ENCODE data around the gene SLC26A1. TPM values are rescaled to one million over a fixed set of nuclear protein-coding genes. Genes with fewer than 3 reads are reported as not detected.

Gene SLC26A1
- total and polyA plus RNA-seq, 2 of the 13 experiments (the other 11 are each of a cell fraction or from before 2014, with no cell fraction given), result 5.4 to 22.9 TPM

DNA sequence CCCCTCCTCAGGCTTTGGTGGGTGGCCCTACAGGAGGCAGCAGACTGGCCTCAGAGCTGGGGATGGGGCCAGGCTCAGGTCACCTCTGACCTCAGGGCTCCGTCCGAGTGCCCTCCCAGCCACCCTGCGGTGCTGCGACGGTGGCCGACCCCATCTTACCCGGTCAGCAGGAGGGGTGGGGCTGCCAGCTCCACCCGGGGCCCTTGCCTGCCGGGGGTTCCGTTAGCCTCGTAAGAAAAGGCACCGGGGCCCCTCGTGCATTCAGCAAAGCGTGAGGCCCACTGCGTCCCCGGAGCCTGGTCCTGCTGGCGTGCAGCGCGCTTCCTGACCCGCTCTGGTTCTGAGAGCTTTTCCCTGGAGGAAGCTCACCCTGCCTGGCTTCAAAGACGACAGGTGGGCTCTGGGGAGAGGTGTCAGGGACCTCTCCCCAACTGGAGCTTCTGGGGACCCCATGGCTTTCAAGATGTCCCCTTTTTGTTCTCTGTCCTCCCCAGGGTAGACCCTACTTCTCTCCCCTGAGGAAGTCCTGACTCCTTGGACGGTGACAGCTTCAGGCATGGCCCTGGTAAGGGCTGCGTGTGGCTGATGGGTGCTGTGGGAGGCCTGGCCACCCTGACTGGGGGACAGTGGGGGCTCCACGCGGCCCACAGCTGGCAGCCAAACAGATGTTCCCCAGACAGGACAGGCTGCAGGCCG is 34.2 kb upstream of the SLC26A1 start (continued):
- TF ChIP-seq, protein P1, sequence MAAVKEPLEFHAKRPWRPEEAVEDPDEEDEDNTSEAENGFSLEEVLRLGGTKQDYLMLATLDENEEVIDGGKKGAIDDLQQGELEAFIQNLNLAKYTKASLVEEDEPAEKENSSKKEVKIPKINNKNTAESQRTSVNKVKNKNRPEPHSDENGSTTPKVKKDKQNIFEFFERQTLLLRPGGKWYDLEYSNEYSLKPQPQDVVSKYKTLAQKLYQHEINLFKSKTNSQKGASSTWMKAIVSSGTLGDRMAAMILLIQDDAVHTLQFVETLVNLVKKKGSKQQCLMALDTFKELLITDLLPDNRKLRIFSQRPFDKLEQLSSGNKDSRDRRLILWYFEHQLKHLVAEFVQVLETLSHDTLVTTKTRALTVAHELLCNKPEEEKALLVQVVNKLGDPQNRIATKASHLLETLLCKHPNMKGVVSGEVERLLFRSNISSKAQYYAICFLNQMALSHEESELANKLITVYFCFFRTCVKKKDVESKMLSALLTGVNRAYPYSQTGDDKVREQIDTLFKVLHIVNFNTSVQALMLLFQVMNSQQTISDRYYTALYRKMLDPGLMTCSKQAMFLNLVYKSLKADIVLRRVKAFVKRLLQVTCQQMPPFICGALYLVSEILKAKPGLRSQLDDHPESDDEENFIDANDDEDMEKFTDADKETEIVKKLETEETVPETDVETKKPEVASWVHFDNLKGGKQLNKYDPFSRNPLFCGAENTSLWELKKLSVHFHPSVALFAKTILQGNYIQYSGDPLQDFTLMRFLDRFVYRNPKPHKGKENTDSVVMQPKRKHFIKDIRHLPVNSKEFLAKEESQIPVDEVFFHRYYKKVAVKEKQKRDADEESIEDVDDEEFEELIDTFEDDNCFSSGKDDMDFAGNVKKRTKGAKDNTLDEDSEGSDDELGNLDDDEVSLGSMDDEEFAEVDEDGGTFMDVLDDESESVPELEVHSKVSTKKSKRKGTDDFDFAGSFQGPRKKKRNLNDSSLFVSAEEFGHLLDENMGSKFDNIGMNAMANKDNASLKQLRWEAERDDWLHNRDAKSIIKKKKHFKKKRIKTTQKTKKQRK (IDR thresholded peaks at IDR 0.05; ENCODE audit: low read length), result no peak
- TF ChIP-seq ZFP91 (CRISPR knock-in tag; IDR thresholded peaks at IDR 0.05; ENCODE audit: borderline replicate concordance) (peak; percentile 46; the same call in 1 of the 2 replicates), TFAP4 (IDR thresholded peaks at IDR 0.05; ENCODE audit: borderline replicate concordance, low read depth) (no peak), ZNF564 (CRISPR knock-in tag; IDR thresholded peaks at IDR 0.05) (0 out of 2 replicates have a peak, but pooled peaks have one; percentile 37), REPIN1 (CRISPR knock-in tag; IDR thresholded peaks at IDR 0.05; ENCODE audit: borderline replicate concordance, low read depth) (0 out of 2 replicates have a peak, but pooled peaks have one; percentile 19), ZNF326 (CRISPR knock-in tag; IDR thresholded peaks at IDR 0.05; ENCODE audit: borderline replicate concordance) (peak; percentile 50; the same call in 1 of the 2 replicates), ZNF432 (CRISPR knock-in tag; IDR thresholded peaks at IDR 0.05; ENCODE audit: borderline replicate concordance) (no peak), RBM22 (optimal IDR thresholded peaks at IDR 0.05; ENCODE audit: low read length) (peak; percentile 49), SUZ12 (IDR thresholded peaks at IDR 0.05; ENCODE audit: low read depth, low read length) (no peak), TCF7L2 (IDR thresholded peaks at IDR 0.05; ENCODE audit: low read depth, low read length) (no peak), PAWR (CRISPR knock-in tag; IDR thresholded peaks at IDR 0.05; ENCODE audit: borderline replicate concordance) (no peak), ELF1 (CRISPR knock-in tag; IDR thresholded peaks at IDR 0.05) (no peak), BRCA1 (CRISPR knock-in tag; IDR thresholded peaks at IDR 0.05) (no peak), HNRNPL (IDR thresholded peaks at IDR 0.05; ENCODE audit: low read depth, low read length) (0 out of 2 replicates have a peak, but pooled peaks have one; percentile 7), KDM5B (CRISPR knock-in tag; IDR thresholded peaks at IDR 0.05; ENCODE audit: borderline replicate concordance) (no peak)
- TF ChIP-seq, protein P2, sequence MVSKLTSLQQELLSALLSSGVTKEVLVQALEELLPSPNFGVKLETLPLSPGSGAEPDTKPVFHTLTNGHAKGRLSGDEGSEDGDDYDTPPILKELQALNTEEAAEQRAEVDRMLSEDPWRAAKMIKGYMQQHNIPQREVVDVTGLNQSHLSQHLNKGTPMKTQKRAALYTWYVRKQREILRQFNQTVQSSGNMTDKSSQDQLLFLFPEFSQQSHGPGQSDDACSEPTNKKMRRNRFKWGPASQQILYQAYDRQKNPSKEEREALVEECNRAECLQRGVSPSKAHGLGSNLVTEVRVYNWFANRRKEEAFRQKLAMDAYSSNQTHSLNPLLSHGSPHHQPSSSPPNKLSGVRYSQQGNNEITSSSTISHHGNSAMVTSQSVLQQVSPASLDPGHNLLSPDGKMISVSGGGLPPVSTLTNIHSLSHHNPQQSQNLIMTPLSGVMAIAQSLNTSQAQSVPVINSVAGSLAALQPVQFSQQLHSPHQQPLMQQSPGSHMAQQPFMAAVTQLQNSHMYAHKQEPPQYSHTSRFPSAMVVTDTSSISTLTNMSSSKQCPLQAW (CRISPR knock-in tag; IDR thresholded peaks at IDR 0.05), result 0 out of 2 replicates have a peak, but pooled peaks have one; percentile 34
- TF ChIP-seq, protein P3, sequence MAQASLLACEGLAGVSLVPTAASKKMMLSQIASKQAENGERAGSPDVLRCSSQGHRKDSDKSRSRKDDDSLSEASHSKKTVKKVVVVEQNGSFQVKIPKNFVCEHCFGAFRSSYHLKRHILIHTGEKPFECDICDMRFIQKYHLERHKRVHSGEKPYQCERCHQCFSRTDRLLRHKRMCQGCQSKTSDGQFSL (CRISPR knock-in tag; IDR thresholded peaks at IDR 0.05), result no peak
- TF ChIP-seq, protein P4, sequence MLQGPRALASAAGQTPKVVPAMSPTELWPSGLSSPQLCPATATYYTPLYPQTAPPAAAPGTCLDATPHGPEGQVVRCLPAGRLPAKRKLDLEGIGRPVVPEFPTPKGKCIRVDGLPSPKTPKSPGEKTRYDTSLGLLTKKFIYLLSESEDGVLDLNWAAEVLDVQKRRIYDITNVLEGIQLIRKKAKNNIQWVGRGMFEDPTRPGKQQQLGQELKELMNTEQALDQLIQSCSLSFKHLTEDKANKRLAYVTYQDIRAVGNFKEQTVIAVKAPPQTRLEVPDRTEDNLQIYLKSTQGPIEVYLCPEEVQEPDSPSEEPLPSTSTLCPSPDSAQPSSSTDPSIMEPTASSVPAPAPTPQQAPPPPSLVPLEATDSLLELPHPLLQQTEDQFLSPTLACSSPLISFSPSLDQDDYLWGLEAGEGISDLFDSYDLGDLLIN (CRISPR knock-in tag; IDR thresholded peaks at IDR 0.05; ENCODE audit: borderline replicate concordance), result no peak

Measured in HepG2 (cell line).